C4-2B (cell line): ENCODE measurements around the gene DLGAP1.

Experiments used
- H3K27ac ChIP-seq: fragments of 450-650 bp; 2 replicates; pipeline ENCODE4 v1.5.1; 2017
- ZFX ChIP-seq: fragments of 450-650 bp; IDR thresholded peaks from 2 replicates; pipeline ENCODE4 v1.6.1; 2017
- TF ChIP-seq, protein P1 (sequence below): fragments of 450-650 bp; conservative IDR thresholded peaks from 2 replicates; pipeline ENCODE4 v1.5.1; 2017; ENCODE audit warnings: mild to moderate bottlenecking

DLGAP1 gene

DNA sequence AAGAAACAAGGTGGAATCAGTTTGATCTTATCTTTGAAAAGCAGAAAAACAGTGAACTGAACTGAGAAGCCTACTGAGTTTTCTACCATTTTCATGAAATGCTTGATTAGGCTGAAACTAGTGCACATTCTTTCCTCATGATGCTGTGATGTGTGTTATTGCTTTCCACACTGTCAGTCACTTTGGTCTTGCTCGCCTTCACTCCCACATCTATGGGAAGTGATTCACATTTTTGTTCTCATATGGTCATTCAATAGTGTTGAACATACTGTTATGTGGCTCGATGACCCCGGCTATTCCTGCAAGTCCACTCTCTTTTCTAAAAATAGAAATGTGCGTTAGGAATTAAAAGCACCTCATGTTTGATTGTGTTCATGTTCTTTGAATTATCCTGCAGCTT, 875.4 kb downstream of the DLGAP1 start:
- no peak overlapping the region for H3K27ac ChIP-seq
- TF ChIP-seq ZFX: no peak
- TF ChIP-seq, protein P1, sequence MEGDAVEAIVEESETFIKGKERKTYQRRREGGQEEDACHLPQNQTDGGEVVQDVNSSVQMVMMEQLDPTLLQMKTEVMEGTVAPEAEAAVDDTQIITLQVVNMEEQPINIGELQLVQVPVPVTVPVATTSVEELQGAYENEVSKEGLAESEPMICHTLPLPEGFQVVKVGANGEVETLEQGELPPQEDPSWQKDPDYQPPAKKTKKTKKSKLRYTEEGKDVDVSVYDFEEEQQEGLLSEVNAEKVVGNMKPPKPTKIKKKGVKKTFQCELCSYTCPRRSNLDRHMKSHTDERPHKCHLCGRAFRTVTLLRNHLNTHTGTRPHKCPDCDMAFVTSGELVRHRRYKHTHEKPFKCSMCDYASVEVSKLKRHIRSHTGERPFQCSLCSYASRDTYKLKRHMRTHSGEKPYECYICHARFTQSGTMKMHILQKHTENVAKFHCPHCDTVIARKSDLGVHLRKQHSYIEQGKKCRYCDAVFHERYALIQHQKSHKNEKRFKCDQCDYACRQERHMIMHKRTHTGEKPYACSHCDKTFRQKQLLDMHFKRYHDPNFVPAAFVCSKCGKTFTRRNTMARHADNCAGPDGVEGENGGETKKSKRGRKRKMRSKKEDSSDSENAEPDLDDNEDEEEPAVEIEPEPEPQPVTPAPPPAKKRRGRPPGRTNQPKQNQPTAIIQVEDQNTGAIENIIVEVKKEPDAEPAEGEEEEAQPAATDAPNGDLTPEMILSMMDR: no peak

DNA sequence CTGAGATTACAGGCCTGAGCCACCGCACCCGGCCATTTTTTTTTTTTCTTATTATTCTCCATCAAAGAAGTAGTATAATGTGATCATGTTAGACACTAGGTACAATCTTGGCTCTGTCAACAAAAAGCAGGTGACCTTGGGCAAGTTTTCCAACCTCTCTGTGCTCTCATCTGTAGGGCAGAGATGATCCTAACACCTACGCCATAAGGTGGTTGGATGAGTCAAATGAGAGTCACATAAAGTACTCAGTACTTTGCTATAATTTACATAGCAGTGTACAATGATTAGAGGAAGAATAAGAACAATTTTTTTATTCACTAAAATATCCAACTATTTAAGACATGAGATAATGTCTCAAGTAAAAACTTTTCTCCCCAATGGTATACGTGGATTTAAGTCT, 876.5 kb downstream of the DLGAP1 start:
- no peak overlapping the region for H3K27ac ChIP-seq
- TF ChIP-seq, protein P1: no peak
- TF ChIP-seq ZFX: no peak

DNA sequence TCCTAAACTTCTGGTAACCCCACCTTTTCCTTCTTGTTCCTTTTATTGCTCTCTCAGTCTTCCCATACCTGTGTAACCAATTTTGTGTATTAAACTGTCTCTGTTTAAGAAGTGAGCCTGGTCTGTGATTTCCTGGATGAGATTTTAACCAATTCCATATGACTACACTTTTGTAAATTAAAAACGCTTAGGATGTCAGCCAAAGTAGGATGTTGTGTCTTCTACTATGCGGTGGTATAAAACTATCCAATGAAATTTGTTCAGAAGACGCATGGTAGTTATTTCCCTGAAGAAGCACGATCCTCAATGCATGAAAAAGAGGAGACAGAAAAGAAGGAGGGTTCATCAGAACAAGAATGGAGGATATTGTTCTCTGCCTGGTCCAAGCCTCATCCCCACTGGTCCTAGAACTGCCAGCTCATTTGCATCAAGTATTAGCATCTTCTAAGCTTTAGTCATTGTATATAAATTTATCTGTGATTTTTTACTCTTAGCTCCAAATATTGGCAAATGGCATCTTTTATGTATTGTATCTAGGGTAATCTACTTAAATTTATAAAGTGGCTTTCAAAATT, 877.7 kb downstream of the DLGAP1 start:
- no peak for TF ChIP-seq ZFX
- TF ChIP-seq, protein P1: no peak
- H3K27ac ChIP-seq: no peak overlapping the region

DNA sequence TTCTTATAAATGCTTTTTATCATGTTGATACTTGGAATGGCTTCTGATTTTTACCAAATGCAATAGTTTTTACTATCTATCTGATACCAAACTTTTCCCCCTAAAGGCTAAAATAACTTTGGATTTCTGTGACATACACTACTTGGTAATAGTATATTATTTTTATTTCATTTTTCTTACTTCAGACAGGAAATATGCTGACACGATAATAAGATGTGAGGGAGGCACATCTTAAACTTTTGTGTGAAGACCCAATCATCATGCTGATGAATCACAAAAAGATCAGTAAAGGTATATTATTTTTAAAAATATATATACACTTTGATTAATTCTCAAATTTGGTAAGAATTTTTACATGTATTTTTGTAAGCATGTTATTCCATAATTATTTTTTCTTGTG, 882.3 kb downstream of the DLGAP1 start:
- no peak overlapping the region for H3K27ac ChIP-seq

DNA sequence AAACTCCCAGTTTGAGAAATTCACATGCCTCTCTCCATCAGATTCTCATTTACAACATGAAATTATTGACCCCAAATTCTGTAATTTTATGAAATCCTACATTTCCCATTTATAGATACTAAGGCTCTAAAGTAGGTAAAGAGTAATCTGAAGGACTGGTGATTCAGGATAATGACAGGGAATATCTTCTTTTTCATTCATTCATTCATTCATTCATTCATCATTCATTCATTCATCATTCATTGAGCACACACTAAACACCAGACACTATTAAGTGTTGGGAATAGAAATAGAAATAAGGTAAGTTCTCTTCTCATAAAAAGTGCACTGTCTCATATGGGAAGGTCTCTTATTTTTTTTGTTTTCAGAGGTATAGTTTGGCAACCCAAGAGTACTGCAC, 888.3 kb downstream of the DLGAP1 start:
- no peak overlapping the region for H3K27ac ChIP-seq
- TF ChIP-seq ZFX: no peak
- TF ChIP-seq, protein P1: no peak

More for the DNA sequence above, 882.3 kb downstream of the DLGAP1 start:
- no peak for TF ChIP-seq ZFX
- TF ChIP-seq, protein P1: no peak

DNA sequence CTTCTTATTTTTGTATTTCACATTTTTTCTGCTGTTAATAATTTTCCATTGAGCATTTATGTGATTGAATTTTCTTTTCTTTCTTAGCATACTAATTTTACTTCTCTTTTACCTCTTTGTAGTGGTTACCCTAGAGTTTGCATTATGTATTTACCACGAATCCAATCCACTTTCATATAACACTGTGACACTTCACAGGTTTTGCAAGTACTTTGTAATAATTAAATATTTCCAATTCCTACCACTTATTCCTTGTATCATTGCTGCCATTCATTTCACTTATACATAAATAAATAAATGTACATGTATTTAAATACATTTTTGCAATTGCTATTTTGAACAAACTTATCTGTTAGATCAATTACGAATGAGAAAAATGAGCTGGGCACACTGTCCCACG, 894.4 kb downstream of the DLGAP1 start:
- H3K27ac ChIP-seq: no peak overlapping the region
- TF ChIP-seq ZFX: no peak
- TF ChIP-seq, protein P1: no peak

DNA sequence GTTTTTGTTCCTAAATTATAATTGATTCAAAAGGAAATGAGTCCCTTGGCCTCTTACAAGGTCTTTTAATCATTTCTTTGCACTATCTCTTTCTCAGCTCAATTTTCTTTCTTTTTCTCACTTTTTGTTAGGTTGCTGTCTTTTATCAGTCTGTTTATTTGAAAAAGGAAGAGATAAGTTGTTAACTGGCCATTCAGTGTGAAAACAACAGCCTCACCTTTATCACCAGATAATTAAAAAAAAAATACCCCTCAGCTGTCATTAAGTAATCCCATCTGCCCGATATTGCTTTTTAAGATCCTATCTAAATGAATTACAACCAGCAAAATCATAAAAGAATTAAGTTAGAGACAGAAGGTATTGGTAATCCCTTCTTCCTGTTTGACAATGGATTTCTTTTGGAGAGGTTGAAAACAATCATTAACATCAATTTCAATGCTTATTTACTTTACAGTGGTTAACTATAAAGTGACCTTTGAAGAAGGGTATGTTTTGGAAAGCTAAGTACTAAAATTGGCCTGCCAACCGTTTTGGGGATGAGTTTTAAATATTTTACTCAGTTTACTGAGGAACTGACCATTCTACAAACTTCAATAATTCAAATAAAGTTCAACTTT, 900.2 kb downstream of the DLGAP1 start:
- no peak overlapping the region for H3K27ac ChIP-seq

More for the DNA sequence above, 900.2 kb downstream of the DLGAP1 start:
- TF ChIP-seq ZFX: no peak
- TF ChIP-seq, protein P1: no peak
